Uterus (tissue), 4 donors: Measurements from ENCODE around the gene ARHGAP15. TPM values are rescaled to one million over a fixed set of nuclear protein-coding genes. Genes with fewer than 3 reads are reported as not detected.

Experiments
- DNase-seq, 2 donors: peaks; one replicate each; pipeline ENCODE4 v3.0.0-alpha.2; 2019 to 2020
- H3K27ac ChIP-seq, 2 donors: fragments of 200-600 bp; sonication (generic); 1 replicate in 1 of 2; 2 replicates in 1 of 2; pipeline ENCODE4 v1.5.1; 2016 to 2018
- H3K27me3 ChIP-seq, 2 donors: fragments of 200-600 bp; sonication (generic); one replicate each; pipeline ENCODE4 v1.5.1; 2018 to 2019; ENCODE audit warnings: control low read depth in 1 of 2
- H3K36me3 ChIP-seq, 2 donors: fragments of 200-600 bp; sonication (generic); one replicate each; pipeline ENCODE4 v1.5.1; 2019; ENCODE audit warnings: control low read depth in 1 of 2
- H3K4me1 ChIP-seq, 2 donors: fragments of 200-600 bp; sonication (generic); one replicate each; pipeline ENCODE4 v1.5.1; 2018 to 2019; ENCODE audit warnings: control low read depth in 1 of 2
- H3K4me3 ChIP-seq, 2 donors: fragments of 200-600 bp; sonication (generic); 1 replicate in 1 of 2; 2 replicates in 1 of 2; pipeline ENCODE4 v1.5.1; 2018 to 2019; ENCODE audit warnings: mild to moderate bottlenecking in 1 of 2
- H3K9me3 ChIP-seq, 2 donors: fragments of 200-600 bp; sonication (generic); one replicate each; pipeline ENCODE4 v1.5.1; 2019; ENCODE audit warnings: control low read depth in 1 of 2
- POLR2A ChIP-seq, 2 donors: fragments of 450-650 bp; IDR thresholded peaks; one replicate each; pipeline ENCODE4 v1.6.1; 2016; ENCODE audit warnings: antibody characterized with exemption in 2 of 2, mild to moderate bottlenecking in 1 of 2, moderate library complexity in 1 of 2
- intact Hi-C: fragments of 100-400 bp; cut with DNase I; formaldehyde crosslinking; loops from one replicate; pipeline ENCODE4 v1.15.1; 2023; ENCODE audit warnings: low total_unique reads
- total RNA-seq, 4 donors: library from RNA; depleted of rRNA in 3 of 4; stranded (reverse); fragments of >200 nt in 3 of 4; gene quantifications; one replicate each; pipeline versions ENCODE4 v1.1.0 to v1.2.4, GENCODE V29; 2014 to 2023
- TF ChIP-seq, protein P1 (sequence below), 4 experiments: fragments of 200-600 bp in 2 of 4; fragments of 450-650 bp in 2 of 4; sonication (generic) in 2 of 4; IDR thresholded peaks; one replicate each; pipeline ENCODE4 v1.5.1; 2016 to 2019; ENCODE audit warnings: antibody characterized with exemption in 4 of 4, mild to moderate bottlenecking in 2 of 4, moderate library complexity in 1 of 4
- donor health status: DM: yes; HTN: yes; CAD: no.

ARHGAP15 gene
- total RNA-seq, 4 donors from 2014 or later = 0.88 to 28.4 (median 6.6) TPM

DNA sequence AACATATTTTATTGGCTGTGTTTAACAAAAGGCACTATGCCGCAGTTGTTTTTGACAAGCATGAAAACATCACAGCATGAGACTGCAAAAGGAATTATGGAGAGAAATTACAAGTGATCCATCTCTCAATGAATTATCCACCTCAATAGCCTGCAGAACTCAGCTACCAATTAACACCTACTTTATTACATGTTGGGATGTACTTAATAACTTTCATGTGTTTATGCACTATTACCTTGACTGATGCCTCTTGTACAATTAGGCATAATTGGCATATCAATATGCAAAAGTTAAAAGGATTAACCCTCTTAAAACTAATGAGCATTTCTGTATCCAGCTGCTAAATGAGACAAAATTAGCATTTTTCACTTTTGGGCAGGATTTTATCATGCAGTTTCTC is 27.8 kb downstream of the ARHGAP15 start:
- DNase-seq = no peak
- Histone ChIP-seq H3K9me3 (no peaks in the 10 kb centered on the region), H3K27me3 (no peaks in the 10 kb centered on the region), H3K27ac (no peak overlapping the region), H3K4me1 (no peaks in the 10 kb centered on the region), H3K36me3 (no peaks in the 10 kb centered on the region), H3K4me3 (no peak overlapping the region)
- no peak for TF ChIP-seq POLR2A (IDR thresholded peaks at IDR 0.05)
- TF ChIP-seq, protein P1, sequence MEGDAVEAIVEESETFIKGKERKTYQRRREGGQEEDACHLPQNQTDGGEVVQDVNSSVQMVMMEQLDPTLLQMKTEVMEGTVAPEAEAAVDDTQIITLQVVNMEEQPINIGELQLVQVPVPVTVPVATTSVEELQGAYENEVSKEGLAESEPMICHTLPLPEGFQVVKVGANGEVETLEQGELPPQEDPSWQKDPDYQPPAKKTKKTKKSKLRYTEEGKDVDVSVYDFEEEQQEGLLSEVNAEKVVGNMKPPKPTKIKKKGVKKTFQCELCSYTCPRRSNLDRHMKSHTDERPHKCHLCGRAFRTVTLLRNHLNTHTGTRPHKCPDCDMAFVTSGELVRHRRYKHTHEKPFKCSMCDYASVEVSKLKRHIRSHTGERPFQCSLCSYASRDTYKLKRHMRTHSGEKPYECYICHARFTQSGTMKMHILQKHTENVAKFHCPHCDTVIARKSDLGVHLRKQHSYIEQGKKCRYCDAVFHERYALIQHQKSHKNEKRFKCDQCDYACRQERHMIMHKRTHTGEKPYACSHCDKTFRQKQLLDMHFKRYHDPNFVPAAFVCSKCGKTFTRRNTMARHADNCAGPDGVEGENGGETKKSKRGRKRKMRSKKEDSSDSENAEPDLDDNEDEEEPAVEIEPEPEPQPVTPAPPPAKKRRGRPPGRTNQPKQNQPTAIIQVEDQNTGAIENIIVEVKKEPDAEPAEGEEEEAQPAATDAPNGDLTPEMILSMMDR (IDR thresholded peaks at IDR 0.05) = no peak
- intact Hi-C loops = no loop called here

DNA sequence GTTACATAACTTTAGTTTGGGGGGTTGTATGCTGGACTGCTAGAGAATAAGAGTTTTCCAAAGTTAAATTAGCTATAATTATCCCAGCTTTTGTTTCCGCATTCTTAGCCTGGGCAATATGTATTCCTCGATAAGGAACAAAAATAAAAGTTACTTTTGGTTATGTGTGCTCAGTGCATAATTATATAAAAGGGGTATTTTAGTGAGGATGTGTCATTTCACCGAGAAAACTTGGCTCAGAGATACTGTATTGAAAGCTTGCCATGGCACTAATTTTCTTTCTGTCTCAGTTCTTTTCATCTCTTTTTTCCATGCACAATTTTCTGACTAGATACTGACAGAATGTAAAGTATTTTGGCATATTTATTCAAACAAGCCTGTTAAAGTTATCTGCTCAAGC is 28.2 kb downstream of the ARHGAP15 start:
- intact Hi-C loops = no loop called here
- no peak for DNase-seq
- H3K36me3 ChIP-seq = no peaks in the 10 kb centered on the region
- no peak overlapping the region for H3K4me3 ChIP-seq
- TF ChIP-seq, protein P1 (IDR thresholded peaks at IDR 0.05) = no peak
- no peak for TF ChIP-seq POLR2A (IDR thresholded peaks at IDR 0.05)
- no peaks in the 10 kb centered on the region for H3K27me3 ChIP-seq
- H3K4me1 ChIP-seq = no peaks in the 10 kb centered on the region
- H3K27ac ChIP-seq = no peak overlapping the region
- no peaks in the 10 kb centered on the region for H3K9me3 ChIP-seq

DNA sequence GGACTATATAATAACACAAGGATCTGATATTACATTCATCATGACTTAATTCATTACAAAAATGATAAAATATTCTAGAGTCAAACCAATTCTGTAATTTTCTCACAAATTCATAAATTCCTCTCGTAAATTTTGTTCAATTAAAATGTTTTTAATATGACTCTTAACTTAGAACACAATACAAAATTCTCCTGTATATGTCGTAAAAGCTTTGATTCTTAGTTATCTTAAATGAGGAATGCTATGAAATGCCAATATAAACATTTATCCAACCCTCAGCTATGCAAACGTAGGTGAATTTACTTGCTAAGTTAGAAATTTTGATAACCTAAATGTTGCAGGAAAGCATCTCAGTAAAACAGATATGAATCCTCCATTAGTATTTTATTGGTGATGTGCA is 28.9 kb downstream of the ARHGAP15 start:
- intact Hi-C loops = no loop called here
- Histone ChIP-seq H3K27me3 (no peaks in the 10 kb centered on the region), H3K36me3 (no peaks in the 10 kb centered on the region), H3K4me3 (no peak overlapping the region), H3K27ac (no peak overlapping the region), H3K9me3 (no peaks in the 10 kb centered on the region), H3K4me1 (no peaks in the 10 kb centered on the region)
- DNase-seq = no peak
- TF ChIP-seq, protein P1 (IDR thresholded peaks at IDR 0.05) = no peak
- no peak for TF ChIP-seq POLR2A (IDR thresholded peaks at IDR 0.05)

DNA sequence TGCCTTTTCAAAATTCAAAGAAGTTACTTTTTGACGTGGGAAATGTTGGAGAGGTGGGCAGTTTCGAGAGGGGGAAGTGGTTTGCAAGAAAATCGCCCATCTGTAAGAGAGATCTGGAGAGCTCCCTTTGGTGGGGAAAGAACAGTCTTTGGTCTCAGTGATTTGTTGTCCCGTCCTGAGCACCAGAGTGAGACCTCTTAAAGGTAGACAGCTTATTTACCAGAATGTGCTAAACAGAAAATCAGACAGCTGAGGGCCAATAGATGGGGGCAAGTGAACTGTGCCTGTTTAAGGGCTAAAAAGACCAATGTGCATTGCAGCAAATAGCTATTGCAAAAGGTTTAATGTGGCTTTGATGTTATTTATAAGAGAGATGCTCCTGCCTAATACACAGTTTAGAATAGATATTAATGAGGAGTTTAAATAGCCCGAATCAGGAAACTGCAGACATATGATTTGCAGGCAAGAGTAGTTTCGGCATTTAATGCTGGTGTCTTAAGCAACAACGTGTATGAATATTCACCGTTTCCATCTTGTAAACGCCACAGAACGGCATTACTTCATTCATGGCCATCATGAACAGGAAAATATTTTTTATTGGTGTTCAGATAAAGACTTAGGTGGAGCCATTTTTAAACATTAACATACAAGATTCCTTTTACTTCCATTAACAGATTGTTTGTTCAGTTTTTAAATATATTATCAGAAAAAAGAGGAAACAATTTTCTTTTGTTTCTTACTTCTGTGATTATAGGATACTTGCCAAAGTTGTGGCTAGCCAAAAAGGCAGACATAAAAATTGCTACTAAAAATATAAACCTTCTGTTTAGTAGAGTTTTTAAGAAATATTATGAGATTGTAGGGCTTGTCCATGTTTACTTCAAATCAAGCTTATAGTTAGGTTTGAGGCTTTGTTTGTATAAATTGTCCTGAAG is 29.6 kb downstream of the ARHGAP15 start:
- Histone ChIP-seq H3K27me3 (no peaks in the 10 kb centered on the region), H3K9me3 (no peaks in the 10 kb centered on the region), H3K27ac (no peak overlapping the region), H3K36me3 (no peaks in the 10 kb centered on the region), H3K4me1 (no peaks in the 10 kb centered on the region), H3K4me3 (no peak overlapping the region)
- DNase-seq = no peak
- intact Hi-C loops = no loop called here
- no peak for TF ChIP-seq POLR2A (IDR thresholded peaks at IDR 0.05)
- TF ChIP-seq, protein P1 (IDR thresholded peaks at IDR 0.05) = no peak

DNA sequence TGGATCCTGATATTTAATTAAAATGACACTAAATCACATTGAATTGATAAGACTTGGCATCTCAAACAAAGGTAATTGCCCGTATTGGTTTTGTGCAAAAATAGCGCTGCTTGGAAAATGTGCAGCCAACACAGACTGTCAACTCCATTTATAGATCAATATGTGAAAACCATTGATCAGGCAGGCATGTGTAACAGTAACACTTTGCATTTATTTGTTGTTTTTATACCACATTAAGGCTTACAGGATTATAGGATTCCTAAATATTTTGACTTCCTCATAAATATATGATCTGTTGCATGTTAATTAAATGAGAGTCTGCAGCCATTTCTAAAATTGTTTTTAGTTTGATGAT is 30.2 kb downstream of the ARHGAP15 start:
- H3K4me1 ChIP-seq = no peaks in the 10 kb centered on the region
- TF ChIP-seq POLR2A (IDR thresholded peaks at IDR 0.05) = no peak
- TF ChIP-seq, protein P1 (IDR thresholded peaks at IDR 0.05) = no peak
- H3K36me3 ChIP-seq = no peaks in the 10 kb centered on the region
- intact Hi-C loops = no loop called here
- H3K27me3 ChIP-seq = no peaks in the 10 kb centered on the region
- no peak overlapping the region for H3K27ac ChIP-seq
- H3K4me3 ChIP-seq = no peak overlapping the region
- no peaks in the 10 kb centered on the region for H3K9me3 ChIP-seq
- DNase-seq = no peak
